Kidney epithelial cell (primary cell): ENCODE measurements around the gene TRAPPC2. TPM values are rescaled to one million over a fixed set of nuclear protein-coding genes. Genes with fewer than 3 reads are reported as not detected.
"Not testable (repeated sequence)": the region's sequence is repeated elsewhere in the genome, so short reads cannot be mapped to it uniquely, and the experiment has no call there.

ENCODE experiments used
- DNase-seq: peaks from one replicate; pipeline ENCODE4 v3.0.0-alpha.2; 2010; ENCODE audit warnings: low read depth
- H3K27me3 ChIP-seq: 2 replicates; pipeline ENCODE4 v1.6.0; 2011; ENCODE audit warnings: low read length; ENCODE audit not compliant: control insufficient read depth, insufficient read depth
- H3K36me3 ChIP-seq: 2 replicates; pipeline ENCODE4 v1.5.1; 2011; ENCODE audit warnings: low read length; ENCODE audit not compliant: control insufficient read depth, insufficient read depth
- H3K4me3 ChIP-seq: 2 replicates; pipeline ENCODE4 v1.5.1; 2011; ENCODE audit warnings: low read depth, mild to moderate bottlenecking, control low read depth, low read length
- CTCF ChIP-seq: IDR thresholded peaks from 2 replicates; pipeline ENCODE4 v1.5.1; 2011; ENCODE audit warnings: mild to moderate bottlenecking, moderate library complexity, low read length, control low read depth, inconsistent platforms; ENCODE audit not compliant: insufficient read depth, poor library complexity, severe bottlenecking
- total RNA-seq: library from RNA; depleted of rRNA; stranded (reverse); fragments of >200 nt; gene quantifications from 2 replicates; pipeline ENCODE4 v1.2.3, GENCODE V29; 2015

Gene TRAPPC2
- total RNA-seq, 1 donor from 2014 or later, result 19.7 TPM

GRCh38 chrX:13681595-13681994, 52.8 kb downstream of the TRAPPC2 start:
- Histone ChIP-seq H3K36me3 (no peaks in the 10 kb centered on the region), H3K27me3 (peaks cover 2% of the 10 kb centered on the region), H3K4me3 (no peak overlapping the region)
- no peak for TF ChIP-seq CTCF
- no peak for DNase-seq

GRCh38 chrX:13679700-13680099, 54.7 kb downstream of the TRAPPC2 start:
- H3K27me3 ChIP-seq, DNase-seq, H3K4me3 ChIP-seq, H3K36me3 ChIP-seq: not testable (repeated sequence)

GRCh38 chrX:13676885-13677284, 57.5 kb downstream of the TRAPPC2 start:
- H3K4me3 ChIP-seq, result no peak overlapping the region
- no peak for TF ChIP-seq CTCF
- no peak for DNase-seq
- no peaks in the 10 kb centered on the region for H3K27me3 ChIP-seq
- H3K36me3 ChIP-seq, result no peaks in the 10 kb centered on the region

- no peak for DNase-seq
- Histone ChIP-seq H3K27me3 (no peaks in the 10 kb centered on the region), H3K4me3 (no peak overlapping the region), H3K36me3 (no peaks in the 10 kb centered on the region)
- no peak for TF ChIP-seq CTCF
Measured at GRCh38 chrX:13673016-13673415, 61.4 kb downstream of the TRAPPC2 start.

GRCh38 chrX:13670197-13670596, 64.2 kb downstream of the TRAPPC2 start:
- no peaks in the 10 kb centered on the region for H3K36me3 ChIP-seq
- TF ChIP-seq CTCF, result no peak
- no peak for DNase-seq
- H3K27me3 ChIP-seq, result peaks cover 3% of the 10 kb centered on the region
- no peak overlapping the region for H3K4me3 ChIP-seq

- H3K36me3 ChIP-seq, DNase-seq, H3K27me3 ChIP-seq, H3K4me3 ChIP-seq: not testable (repeated sequence)
Measured at GRCh38 chrX:13669755-13670154, 64.7 kb downstream of the TRAPPC2 start.

- H3K27me3 ChIP-seq, result peaks cover 3% of the 10 kb centered on the region
- no peak overlapping the region for H3K4me3 ChIP-seq
- no peaks in the 10 kb centered on the region for H3K36me3 ChIP-seq
- no peak for TF ChIP-seq CTCF
- peak; percentile 96 for DNase-seq
Measured at GRCh38 chrX:13669246-13669737, 65.1 kb downstream of the TRAPPC2 start.
